Endothelial cell (in vitro differentiated cells): ENCODE data around the gene DENND1B. TPM values are rescaled to one million over a fixed set of nuclear protein-coding genes. Genes with fewer than 3 reads are reported as not detected.
A peak's percentile ranks its signal among the peaks of the same experiment; 100 is the strongest.

Source experiments
- DNase-seq: peaks from one replicate; pipeline ENCODE4 v3.0.0; 2021; ENCODE audit warnings: low spot score
- H3K27ac Mint-ChIP-seq: one replicate; pipeline ENCODE4 v1.8.0; 2021; ENCODE audit warnings: mixed read lengths, inconsistent platforms; ENCODE audit not compliant: unreplicated experiment
- H3K27me3 Mint-ChIP-seq: one replicate; pipeline ENCODE4 v1.8.0; 2021; ENCODE audit warnings: mild to moderate bottlenecking, moderate library complexity, mixed read lengths, inconsistent platforms; ENCODE audit not compliant: unreplicated experiment
- H3K36me3 Mint-ChIP-seq: one replicate; pipeline ENCODE4 v1.8.0; 2021; ENCODE audit warnings: mild to moderate bottlenecking, low read depth, mixed read lengths, inconsistent platforms; ENCODE audit not compliant: unreplicated experiment
- H3K4me1 Mint-ChIP-seq: one replicate; pipeline ENCODE4 v1.8.0; 2021; ENCODE audit warnings: mild to moderate bottlenecking, mixed read lengths, inconsistent platforms; ENCODE audit not compliant: unreplicated experiment
- H3K4me3 Mint-ChIP-seq: one replicate; pipeline ENCODE4 v1.8.0; 2021; ENCODE audit warnings: mild to moderate bottlenecking, mixed read lengths, inconsistent platforms; ENCODE audit not compliant: unreplicated experiment
- H3K9me3 Mint-ChIP-seq: one replicate; pipeline ENCODE4 v1.8.0; 2021; ENCODE audit warnings: mixed read lengths, inconsistent platforms; ENCODE audit not compliant: unreplicated experiment
- CTCF ChIP-seq: fragments of 200-600 bp; sonication (generic); IDR thresholded peaks from one replicate; pipeline ENCODE4 v1.5.0; 2021; ENCODE audit warnings: antibody characterized with exemption; ENCODE audit not compliant: unreplicated experiment
- total RNA-seq: library from RNA; stranded (reverse); fragmentation: NEBNext Ultra II Directional; extraction: Animal tissue kit (Norgen Biotek cat#: 25700); gene quantifications from one replicate; pipeline ENCODE4 v1.2.1, GENCODE V29; 2021; ENCODE audit not compliant: unreplicated experiment

Gene DENND1B
- total RNA-seq, 1 donor from 2014 or later = 7.5 TPM

- Mint-ChIP-seq H3K4me3 (no peak overlapping the region), H3K9me3 (no peaks in the 10 kb centered on the region), H3K36me3 (no peaks in the 10 kb centered on the region), H3K27ac (no peak overlapping the region), H3K27me3 (no peaks in the 10 kb centered on the region), H3K4me1 (no peaks in the 10 kb centered on the region)
- TF ChIP-seq CTCF = no peak
- no peak for DNase-seq
Measured at GRCh38 chr1:197619008-197619640, 156.2 kb downstream of the DENND1B start.

- DNase-seq = no peak
- Mint-ChIP-seq H3K27ac (no peak overlapping the region), H3K4me3 (no peak overlapping the region), H3K27me3 (no peaks in the 10 kb centered on the region), H3K4me1 (no peaks in the 10 kb centered on the region), H3K36me3 (no peaks in the 10 kb centered on the region), H3K9me3 (no peaks in the 10 kb centered on the region)
- no peak for TF ChIP-seq CTCF
Measured at GRCh38 chr1:197618061-197618460, 157.2 kb downstream of the DENND1B start.

GRCh38 chr1:197615693-197616011, 159.6 kb downstream of the DENND1B start:
- Mint-ChIP-seq H3K27me3 (no peaks in the 10 kb centered on the region), H3K9me3 (no peaks in the 10 kb centered on the region), H3K4me3 (no peak overlapping the region), H3K4me1 (no peaks in the 10 kb centered on the region), H3K36me3 (no peaks in the 10 kb centered on the region), H3K27ac (no peak overlapping the region)
- DNase-seq = no peak
- no peak for TF ChIP-seq CTCF

- Mint-ChIP-seq H3K27ac (no peak overlapping the region), H3K4me1 (no peaks in the 10 kb centered on the region), H3K36me3 (no peaks in the 10 kb centered on the region), H3K27me3 (no peaks in the 10 kb centered on the region), H3K4me3 (no peak overlapping the region), H3K9me3 (no peaks in the 10 kb centered on the region)
- DNase-seq = peak; percentile 38
- TF ChIP-seq CTCF = peak; percentile 51
Measured at GRCh38 chr1:197614916-197615692, 160.2 kb downstream of the DENND1B start.

- H3K27ac Mint-ChIP-seq = no peak overlapping the region
Measured at GRCh38 chr1:197606168-197606845, 169.0 kb downstream of the DENND1B start.

More at GRCh38 chr1:197606168-197606845, 169.0 kb downstream of the DENND1B start:
- Mint-ChIP-seq H3K36me3 (no peaks in the 10 kb centered on the region), H3K27me3 (no peaks in the 10 kb centered on the region), H3K4me3 (no peak overlapping the region), H3K9me3 (no peaks in the 10 kb centered on the region), H3K4me1 (peaks cover 3% of the 10 kb centered on the region)
- no peak for DNase-seq
- no peak for TF ChIP-seq CTCF
